SU-DHL-6 (cell line): ENCODE data around the gene NIP7.

Experiments used
- EZH2phosphoT487 ChIP-seq: fragments of 200-600 bp; sonication (generic), shearing (Covaris generic); conservative IDR thresholded peaks from 2 replicates; pipeline ENCODE4 v1.6.1; 2018; ENCODE audit warnings: mild to moderate bottlenecking, antibody characterized with exemption, low read length, moderate library complexity, mixed read lengths
- TF ChIP-seq, protein P1 (sequence below): fragments of 200-600 bp; sonication (generic); IDR thresholded peaks from one replicate; pipeline ENCODE4 v1.5.1; 2017; ENCODE audit warnings: antibody characterized with exemption, mild to moderate bottlenecking, low read length, moderate library complexity; ENCODE audit not compliant: insufficient read depth, poor library complexity, severe bottlenecking

DNA sequence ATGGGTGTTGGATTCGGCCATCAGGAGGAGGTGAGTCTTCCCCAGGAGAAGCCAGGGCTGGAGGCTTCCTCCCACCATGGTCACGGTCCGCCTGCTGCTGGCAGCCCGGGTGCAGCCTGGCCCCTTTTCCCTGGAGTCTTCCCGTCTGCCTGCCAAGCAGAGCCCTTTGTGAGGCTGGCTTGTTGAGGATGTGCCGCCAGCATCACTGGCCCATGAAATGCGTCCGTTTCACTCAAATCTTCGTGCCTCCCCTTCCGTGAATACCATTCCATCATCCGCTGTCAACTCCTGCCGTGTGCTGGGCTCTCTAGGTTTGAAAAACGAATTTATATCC lies 18.9 kb upstream of the NIP7 start:
- TF ChIP-seq EZH2phosphoT487 = no peak
- TF ChIP-seq, protein P1, sequence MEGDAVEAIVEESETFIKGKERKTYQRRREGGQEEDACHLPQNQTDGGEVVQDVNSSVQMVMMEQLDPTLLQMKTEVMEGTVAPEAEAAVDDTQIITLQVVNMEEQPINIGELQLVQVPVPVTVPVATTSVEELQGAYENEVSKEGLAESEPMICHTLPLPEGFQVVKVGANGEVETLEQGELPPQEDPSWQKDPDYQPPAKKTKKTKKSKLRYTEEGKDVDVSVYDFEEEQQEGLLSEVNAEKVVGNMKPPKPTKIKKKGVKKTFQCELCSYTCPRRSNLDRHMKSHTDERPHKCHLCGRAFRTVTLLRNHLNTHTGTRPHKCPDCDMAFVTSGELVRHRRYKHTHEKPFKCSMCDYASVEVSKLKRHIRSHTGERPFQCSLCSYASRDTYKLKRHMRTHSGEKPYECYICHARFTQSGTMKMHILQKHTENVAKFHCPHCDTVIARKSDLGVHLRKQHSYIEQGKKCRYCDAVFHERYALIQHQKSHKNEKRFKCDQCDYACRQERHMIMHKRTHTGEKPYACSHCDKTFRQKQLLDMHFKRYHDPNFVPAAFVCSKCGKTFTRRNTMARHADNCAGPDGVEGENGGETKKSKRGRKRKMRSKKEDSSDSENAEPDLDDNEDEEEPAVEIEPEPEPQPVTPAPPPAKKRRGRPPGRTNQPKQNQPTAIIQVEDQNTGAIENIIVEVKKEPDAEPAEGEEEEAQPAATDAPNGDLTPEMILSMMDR = no peak
